COR-L47 (cell line): ENCODE results near the gene PCCA.
"Not testable (repeated sequence)": the region's sequence is repeated elsewhere in the genome, so short reads cannot be mapped to it uniquely, and the experiment has no call there.

Source experiments
- DNase-seq: peaks from one replicate; lab custom pipeline; 2025; lab: John Stamatoyannopoulos, UW

The PCCA gene

GRCh38 chr13:100306434-100306999 is 217.6 kb downstream of the PCCA start:
- DNase-seq = peak; percentile 37

- DNase-seq = no peak
Observed at GRCh38 chr13:100314132-100314910, 225.4 kb downstream of the PCCA start.

DNA sequence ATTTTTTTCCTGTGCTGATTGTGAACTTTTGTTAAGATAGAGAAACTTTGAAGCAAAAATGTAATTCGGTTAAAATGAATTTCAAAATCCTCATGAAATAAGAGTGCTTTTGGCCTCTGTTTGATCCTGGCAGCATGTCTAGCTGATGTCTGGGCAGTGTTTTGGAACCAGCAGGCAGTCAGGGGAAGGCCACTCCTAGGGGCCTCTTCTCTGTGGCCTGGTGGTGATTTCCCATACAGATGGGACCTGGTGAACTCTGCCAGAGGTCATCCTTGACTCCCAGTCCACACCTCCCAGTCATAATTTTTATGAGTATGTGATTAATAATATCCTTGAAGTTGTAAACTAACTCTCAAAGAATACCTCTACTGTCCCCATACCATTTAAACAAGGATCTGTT is 226.6 kb downstream of the PCCA start:
- DNase-seq = no peak

GRCh38 chr13:100318473-100318872 is 229.6 kb downstream of the PCCA start:
- not testable (repeated sequence) for DNase-seq

- no peak for DNase-seq
Observed at GRCh38 chr13:100323937-100324336, 235.0 kb downstream of the PCCA start.

- DNase-seq = no peak
Observed at GRCh38 chr13:100330662-100331061, 241.8 kb downstream of the PCCA start.

DNA sequence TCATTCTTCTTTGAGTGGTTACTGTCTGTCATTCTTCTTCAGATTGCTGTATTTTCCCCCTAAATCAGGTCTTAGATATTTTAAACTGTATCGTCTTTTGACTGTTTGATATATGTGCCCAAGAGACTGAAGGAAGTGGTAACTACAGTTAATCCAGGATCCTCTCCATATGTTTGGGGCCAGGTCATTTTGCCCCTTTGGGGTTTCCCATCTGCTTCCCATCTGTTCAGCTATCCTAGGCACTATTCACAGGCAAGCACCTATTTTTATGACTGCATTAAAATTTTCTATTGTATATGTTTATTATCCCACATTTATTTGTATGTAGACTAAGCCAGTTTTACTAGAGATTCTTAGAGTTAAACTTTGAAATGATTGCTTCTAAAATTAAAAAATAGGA is 244.2 kb downstream of the PCCA start:
- DNase-seq = no peak

DNA sequence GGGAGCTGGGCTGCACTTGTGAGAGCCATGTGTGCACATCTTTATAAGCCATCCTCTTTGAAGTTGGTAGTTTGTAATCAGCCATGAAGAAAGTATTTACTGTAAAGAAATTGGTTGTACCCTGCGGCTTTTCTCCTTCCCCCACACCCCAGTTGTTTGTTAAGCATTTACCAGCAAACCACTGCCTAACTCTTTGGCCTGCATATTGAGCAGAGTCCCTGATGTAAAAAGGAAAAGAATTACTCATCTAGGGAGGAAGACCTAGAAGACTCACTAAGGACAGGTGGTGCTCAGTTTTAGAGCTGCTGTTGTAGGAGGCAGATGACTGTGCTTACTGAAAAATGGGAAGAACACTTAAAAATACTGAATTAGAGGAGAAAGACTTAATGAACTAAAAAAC is 245.3 kb downstream of the PCCA start:
- DNase-seq = no peak

DNA sequence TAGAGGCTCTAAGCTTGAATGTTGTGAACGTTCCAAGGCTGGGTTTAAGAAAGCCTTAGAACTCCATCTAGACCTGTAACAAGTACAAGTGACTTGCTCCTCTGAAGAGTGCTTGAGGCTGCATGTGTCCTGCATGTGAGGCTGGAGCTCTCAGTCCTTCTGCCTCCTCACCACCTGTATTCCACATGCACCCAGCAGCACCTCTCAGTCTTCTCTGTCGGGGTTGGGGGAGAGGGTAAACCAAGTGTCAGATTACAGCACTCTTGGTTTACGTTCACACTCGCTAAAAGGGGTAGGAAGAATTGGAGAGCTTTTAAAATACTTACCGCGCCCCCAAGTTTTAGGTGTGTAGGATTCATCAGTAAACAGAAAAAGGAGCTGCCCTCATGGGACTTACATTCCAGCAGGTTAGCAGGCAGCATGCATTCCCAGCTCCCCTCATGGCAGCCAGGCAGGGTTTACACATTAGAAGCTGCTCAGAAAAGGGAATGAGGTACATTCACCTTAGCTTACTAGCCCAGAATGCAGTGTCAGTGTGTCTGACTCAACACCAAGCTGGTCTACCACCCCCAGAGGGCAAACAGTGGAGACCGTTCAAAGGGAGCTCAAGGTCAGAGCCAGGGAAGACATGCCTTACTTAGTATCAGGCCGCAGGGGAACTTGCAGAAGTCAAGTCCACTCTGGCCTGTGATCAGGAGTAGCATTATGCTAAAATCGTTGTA is 248.1 kb downstream of the PCCA start:
- no peak for DNase-seq

DNA sequence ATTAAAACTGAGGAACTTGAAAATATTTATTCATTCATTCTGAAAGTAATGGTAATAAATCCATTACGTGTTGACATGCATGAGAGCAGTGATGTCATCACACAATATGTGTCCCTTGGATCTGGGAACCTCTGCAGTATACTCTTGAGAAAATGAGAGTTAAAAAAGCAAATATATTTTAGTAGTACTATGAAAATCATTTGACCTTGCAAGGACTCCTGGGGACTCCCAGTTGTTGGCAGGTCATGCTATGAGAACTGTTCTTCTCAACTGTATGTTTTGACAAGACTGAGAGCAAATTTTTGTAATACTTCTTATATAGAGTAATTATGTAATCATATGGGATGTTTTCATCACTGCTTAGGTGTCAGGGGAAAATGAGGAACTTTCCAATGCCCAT is 249.4 kb downstream of the PCCA start:
- DNase-seq = no peak

DNA sequence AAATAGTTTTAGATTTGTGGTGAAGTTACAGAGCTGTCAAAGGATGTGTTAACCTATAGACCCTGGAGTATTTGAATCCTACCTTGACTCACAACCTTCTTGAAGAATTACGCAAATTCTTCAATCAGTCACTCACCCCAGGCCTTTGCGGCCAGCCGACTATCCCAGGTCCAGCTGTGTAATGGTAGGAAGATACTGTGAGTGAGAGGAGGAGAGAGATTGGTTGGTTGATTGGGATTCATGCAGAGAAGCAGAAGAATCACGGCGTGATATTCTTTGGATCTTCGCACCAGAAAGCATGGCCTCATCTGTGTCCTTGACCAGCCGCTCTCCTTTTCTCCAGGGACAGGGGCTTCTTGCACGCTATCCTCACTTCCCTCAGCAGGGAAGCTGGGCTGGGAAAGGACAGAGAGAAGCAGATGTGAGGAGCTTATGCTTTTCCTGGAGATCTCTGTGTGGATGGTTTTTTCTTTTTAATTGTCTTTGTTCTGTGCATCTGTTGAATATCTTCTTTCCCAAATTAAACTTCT is 250.6 kb downstream of the PCCA start:
- DNase-seq = no peak

DNA sequence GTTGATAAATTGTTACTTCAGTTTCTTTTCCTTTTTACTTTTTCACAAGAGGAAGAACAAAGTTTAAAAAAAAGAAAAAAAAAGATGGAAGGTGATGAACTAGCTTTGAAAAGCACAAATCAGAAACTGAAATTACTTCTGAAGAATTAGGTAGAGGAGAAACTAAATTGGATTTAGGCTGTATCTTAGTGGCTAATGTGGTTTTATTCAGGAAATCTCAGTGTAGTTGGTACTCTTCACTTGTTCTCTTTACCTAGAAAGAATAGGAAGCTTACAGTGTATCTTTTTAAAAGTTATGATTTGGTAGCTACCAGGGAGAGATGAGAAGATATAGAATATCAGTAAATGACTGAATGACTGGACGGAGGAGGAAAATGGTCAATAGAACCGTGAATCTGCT is 252.0 kb downstream of the PCCA start:
- no peak for DNase-seq

DNA sequence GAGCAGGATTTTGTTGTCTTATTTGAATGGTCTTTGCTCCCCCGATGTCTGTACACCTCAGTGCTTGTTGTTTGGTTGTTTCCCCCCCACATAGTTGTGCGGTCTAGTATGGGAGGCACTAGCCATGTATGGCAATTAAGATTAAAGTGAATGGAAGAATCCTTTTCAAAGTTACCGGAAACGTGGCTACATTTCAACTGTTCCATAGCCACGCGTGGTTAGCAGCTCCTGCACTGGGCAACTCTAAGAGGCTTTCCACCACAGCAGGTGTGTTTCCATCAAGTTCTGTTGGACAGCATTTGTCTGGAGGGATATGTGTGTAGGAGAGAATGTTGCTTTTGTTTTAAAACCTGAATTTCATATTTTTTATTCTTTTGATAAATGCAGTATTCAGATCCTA is 252.4 kb downstream of the PCCA start:
- DNase-seq = no peak

GRCh38 chr13:100344544-100344943 is 255.7 kb downstream of the PCCA start:
- no peak for DNase-seq

GRCh38 chr13:100347968-100348367 is 259.1 kb downstream of the PCCA start:
- peak; percentile 73 for DNase-seq

DNA sequence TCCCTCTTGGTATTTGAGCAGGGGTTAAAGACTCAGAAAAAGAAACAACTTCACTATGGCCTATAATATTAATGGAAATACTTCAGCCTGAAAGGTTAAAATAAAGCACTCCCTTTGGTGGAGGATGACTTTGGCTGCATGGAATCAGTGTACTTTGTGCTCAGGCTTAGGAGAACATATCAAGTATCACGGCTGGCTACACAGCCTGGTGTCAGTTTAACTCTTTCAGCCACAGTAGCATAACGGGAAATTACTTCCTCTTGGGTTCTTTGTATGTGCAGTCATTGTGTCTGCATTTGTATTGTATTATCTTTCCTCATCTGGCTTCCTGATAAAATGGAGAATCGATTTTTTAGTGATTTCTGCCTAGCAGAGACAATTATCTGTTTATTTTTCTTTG is 260.7 kb downstream of the PCCA start:
- peak; percentile 28 for DNase-seq

DNA sequence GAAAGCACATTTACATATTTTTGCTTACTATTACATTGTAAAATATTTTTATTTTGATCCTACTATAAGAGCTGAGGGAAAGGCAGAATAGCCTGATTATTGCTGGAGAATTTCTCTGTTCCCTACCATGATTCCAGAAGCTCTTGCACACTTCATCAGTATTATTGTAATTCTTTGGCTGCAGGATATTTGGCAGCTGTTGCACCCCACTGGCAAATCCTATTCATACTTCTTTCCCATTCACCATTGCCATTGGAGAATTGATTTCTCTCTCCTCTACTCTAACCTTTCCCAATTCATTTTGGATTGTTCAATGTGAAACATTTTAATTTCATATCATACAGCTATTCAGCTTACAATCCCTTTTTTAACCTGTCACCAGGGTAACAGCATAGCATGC is 261.7 kb downstream of the PCCA start:
- DNase-seq = peak; percentile 4

DNA sequence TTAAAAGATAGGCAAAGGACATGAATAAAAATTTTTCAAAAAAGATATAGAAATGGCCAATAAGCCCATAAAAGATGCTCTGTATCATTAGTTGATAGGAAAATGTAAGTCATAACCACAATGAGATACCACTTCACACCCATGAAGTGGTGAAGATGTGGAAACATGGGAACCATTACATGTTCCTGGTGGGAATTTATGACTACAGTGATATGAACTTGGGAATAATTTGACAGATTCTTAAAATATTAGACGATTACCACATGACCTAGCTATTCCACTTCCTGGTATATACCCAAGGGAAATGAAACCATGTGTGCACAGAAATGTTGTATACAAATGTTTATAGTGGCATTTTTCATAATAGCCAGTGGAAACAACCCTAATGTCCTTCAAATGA is 267.5 kb downstream of the PCCA start:
- no peak for DNase-seq

DNA sequence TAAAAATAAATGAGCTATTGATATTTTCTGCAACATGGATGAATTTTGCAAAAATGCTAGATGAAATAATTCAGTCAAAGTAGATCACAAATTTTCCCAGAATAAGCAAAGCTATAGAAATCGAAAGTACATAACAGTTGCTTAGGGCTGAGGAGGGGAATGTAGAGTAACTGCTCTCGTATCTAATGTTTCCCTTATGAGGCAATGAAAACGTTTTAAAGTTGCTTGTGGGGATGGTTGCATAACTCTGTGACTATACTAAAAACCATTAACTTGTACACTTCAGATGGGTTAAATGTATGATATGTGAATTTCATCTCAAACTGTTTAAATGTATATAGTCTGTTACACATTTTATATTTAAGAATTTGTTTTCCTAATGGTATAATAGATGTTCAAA is 268.0 kb downstream of the PCCA start:
- no peak for DNase-seq

- no peak for DNase-seq
Observed at GRCh38 chr13:100357764-100358163, 268.9 kb downstream of the PCCA start.

GRCh38 chr13:100361504-100361903 is 272.6 kb downstream of the PCCA start:
- DNase-seq = no peak

- no peak for DNase-seq
Observed at GRCh38 chr13:100362371-100362770, 273.5 kb downstream of the PCCA start.

- no peak for DNase-seq
Observed at GRCh38 chr13:100362781-100363180, 273.9 kb downstream of the PCCA start.
